IMR-90 (cell line): Measurements from ENCODE around the gene UBE2D4. TPM values are rescaled to one million over a fixed set of nuclear protein-coding genes. Genes with fewer than 3 reads are reported as not detected.

Experiments
- ATAC-seq: fragments of 200-7000 bp; cut with Tn5 transposase; 2 replicates; pipeline ENCODE4 v1.9.1; 2020; ENCODE audit warnings: low read depth, mild to moderate bottlenecking, moderate library complexity
- BruUV-seq: library from RNA; stranded (reverse); fragments of 400-500 nt; replicated peaks from 2 replicates; lab custom pipeline; 2021; lab: Mats Ljungman, UMichigan
- CTCF ChIA-PET: fragments of 300-600 bp; formaldehyde crosslinking; extraction: SDS; loops from one replicate; lab custom pipeline; 2021; ENCODE audit warnings: antibody characterized with exemption; lab: Yijun Ruan, JAX
- POLR2A ChIA-PET: fragments of 300-600 bp; sonication (Branson Sonifier 250); formaldehyde crosslinking; loops from one replicate; lab custom pipeline; 2022; ENCODE audit warnings: antibody characterized with exemption; ENCODE audit not compliant: unreplicated experiment; lab: Charles Lee
- DNase-seq: peaks from one replicate; pipeline ENCODE4 v3.0.0; 2013
- H2AFZ ChIP-seq: replicated peaks from 2 replicates; pipeline ENCODE3; 2013; ENCODE audit warnings: low read length, mild to moderate bottlenecking; ENCODE audit not compliant: poor library complexity
- H2AK5ac ChIP-seq: 2 replicates; pipeline ENCODE4 v1.6.1; 2013; ENCODE audit warnings: low read depth, low read length, inconsistent platforms
- H2AK9ac ChIP-seq: replicated peaks from 2 replicates; pipeline ENCODE3; 2013; ENCODE audit warnings: mild to moderate bottlenecking, low read depth, low read length, moderate library complexity; ENCODE audit not compliant: poor library complexity
- H2BK120ac ChIP-seq: 2 replicates; pipeline ENCODE4 v1.6.1; 2013; ENCODE audit warnings: low read depth, low read length, inconsistent platforms
- H2BK15ac ChIP-seq: 3 replicates; pipeline ENCODE4 v1.6.1; 2013; ENCODE audit warnings: low read depth, low read length, inconsistent platforms
- H2BK20ac ChIP-seq: 2 replicates; pipeline ENCODE4 v1.6.1; 2013; ENCODE audit warnings: low read depth, mild to moderate bottlenecking, inconsistent platforms, low read length, moderate library complexity
- H2BK5ac ChIP-seq: 2 replicates; pipeline ENCODE4 v1.6.1; 2013; ENCODE audit warnings: mild to moderate bottlenecking, low read depth, low read length, inconsistent platforms; ENCODE audit not compliant: poor library complexity, severe bottlenecking
- H3K14ac ChIP-seq: replicated peaks from 2 replicates; pipeline ENCODE4 v1.6.1; 2013; ENCODE audit warnings: low read depth, low read length, inconsistent platforms
- H3K18ac ChIP-seq: 2 replicates; pipeline ENCODE4 v1.6.1; 2013; ENCODE audit warnings: low read depth, low read length, control low read depth
- H3K23ac ChIP-seq: 2 replicates; pipeline ENCODE4 v1.6.1; 2013; ENCODE audit warnings: low read depth, low read length, inconsistent platforms
- H3K27ac ChIP-seq: 2 replicates; pipeline ENCODE4 v1.5.1; 2013; ENCODE audit warnings: mild to moderate bottlenecking, control low read depth, low read length; ENCODE audit not compliant: insufficient read depth
- H3K27me3 ChIP-seq: 2 replicates; pipeline ENCODE4 v1.6.1; 2013; ENCODE audit warnings: low read length; ENCODE audit not compliant: control insufficient read depth, insufficient read depth
- H3K36me3 ChIP-seq: 2 replicates; pipeline ENCODE4 v1.6.1; 2013; ENCODE audit warnings: low read length, mixed read lengths; ENCODE audit not compliant: control insufficient read depth, insufficient read depth
- H3K4ac ChIP-seq: 2 replicates; pipeline ENCODE4 v1.6.1; 2013; ENCODE audit warnings: low read depth, low read length, inconsistent platforms
- H3K4me1 ChIP-seq: 2 replicates; pipeline ENCODE4 v1.6.1; 2013; ENCODE audit warnings: low read length, mixed read lengths; ENCODE audit not compliant: control insufficient read depth, insufficient read depth
- H3K4me2 ChIP-seq: 2 replicates; pipeline ENCODE4 v1.6.1; 2013; ENCODE audit warnings: low read depth, mild to moderate bottlenecking, control low read depth, low read length, moderate library complexity
- H3K4me3 ChIP-seq: 2 replicates; pipeline ENCODE4 v1.5.1; 2013; ENCODE audit warnings: low read depth, mild to moderate bottlenecking, control low read depth, low read length, moderate library complexity; ENCODE audit not compliant: insufficient read depth
- H3K56ac ChIP-seq: 2 replicates; pipeline ENCODE4 v1.6.1; 2013; ENCODE audit warnings: low read length, inconsistent platforms; ENCODE audit not compliant: insufficient read depth; ENCODE audit errors: extremely low read depth
- H3K79me1 ChIP-seq, 2 experiments: 2 replicates each; pipeline ENCODE4 v1.6.1; 2013; ENCODE audit warnings: low read length in 2 of 2, inconsistent platforms in 1 of 2, low read depth in 1 of 2
- H3K9ac ChIP-seq: 2 replicates; pipeline ENCODE4 v1.6.1; 2013; ENCODE audit warnings: low read depth, low read length, control low read depth
- H3K9me1 ChIP-seq: 2 replicates; pipeline ENCODE4 v1.6.1; 2013; ENCODE audit warnings: low read length, inconsistent platforms; ENCODE audit not compliant: insufficient read depth
- H3K9me3 ChIP-seq: 2 replicates; pipeline ENCODE4 v1.6.1; 2013; ENCODE audit warnings: low read length; ENCODE audit not compliant: control insufficient read depth, insufficient read depth
- H4K20me1 ChIP-seq: 2 replicates; pipeline ENCODE4 v1.6.1; 2013; ENCODE audit warnings: low read length, inconsistent platforms; ENCODE audit not compliant: insufficient read depth
- H4K5ac ChIP-seq: 2 replicates; pipeline ENCODE4 v1.6.1; 2013; ENCODE audit warnings: mild to moderate bottlenecking, low read depth, low read length, control low read depth
- H4K8ac ChIP-seq, 2 experiments: 2 replicates each; pipeline ENCODE4 v1.6.1; 2013; ENCODE audit warnings: low read depth in 2 of 2, low read length in 2 of 2, control low read depth in 1 of 2, inconsistent platforms in 1 of 2
- H4K91ac ChIP-seq: 2 replicates; pipeline ENCODE4 v1.6.1; 2013; ENCODE audit warnings: low read depth, low read length, inconsistent platforms; ENCODE audit not compliant: insufficient read depth
- BHLHE40 ChIP-seq: fragments of 150-350 bp; IDR thresholded peaks from 2 replicates; pipeline ENCODE4 v1.6.1; 2016; ENCODE audit warnings: mild to moderate bottlenecking, low read depth, low read length
- MAFK ChIP-seq: IDR thresholded peaks from 2 replicates; pipeline ENCODE4 v1.6.1; 2012; ENCODE audit warnings: low read depth, low read length, improper control_type of control experiment
- MAZ ChIP-seq: IDR thresholded peaks from 2 replicates; pipeline ENCODE4 v1.6.1; 2012; ENCODE audit warnings: low read depth, mild to moderate bottlenecking, low read length, improper control_type of control experiment, moderate library complexity, borderline replicate concordance
- POLR2A ChIP-seq: IDR thresholded peaks from 2 replicates; pipeline ENCODE4 v1.6.1; 2012; ENCODE audit warnings: mild to moderate bottlenecking, low read depth, low read length
- RAD21 ChIP-seq: IDR thresholded peaks from 2 replicates; pipeline ENCODE4 v1.6.1; 2012; ENCODE audit warnings: low read length, improper control_type of control experiment
- SMC3 ChIP-seq: fragments of 150-350 bp; IDR thresholded peaks from 2 replicates; pipeline ENCODE4 v1.6.1; 2016; ENCODE audit warnings: low read depth, mild to moderate bottlenecking, antibody characterized with exemption, low read length, moderate library complexity
- WGBS, 2 experiments: methylation state at CpG; one replicate each; pipeline versions ENCODE4 v1.1.5 to v1.1.7; 2013; ENCODE audit warnings: missing lambda C conversion rate in 2 of 2; ENCODE audit not compliant: insufficient read length in 1 of 2; ENCODE audit errors: extremely low coverage in 2 of 2; 5-methylcytosine and 5-hydroxymethylcytosine counted together
- dilution Hi-C: fragments of 300-500 bp; cut with HindIII; formaldehyde crosslinking; loops from one replicate; pipeline ENCODE4 v1.14.3; 2018; ENCODE audit warnings: low sequenced_read_pairs; ENCODE audit not compliant: unreplicated experiment
- in situ Hi-C: fragments of 300-500 bp; cut with MboI; formaldehyde crosslinking; loops from 3 replicates; pipeline ENCODE4 v1.14.3; 2019; ENCODE audit warnings: low sequenced_read_pairs, inconsistent platforms, mixed read lengths
- intact Hi-C: fragments of 100-400 bp; cut with micrococcal nuclease; formaldehyde crosslinking; loops from 2 replicates; pipeline ENCODE4 v1.10.0; 2022
- polyA plus RNA-seq, 3 experiments: library from polyadenylated mRNA; depleted of rRNA; stranded (reverse); fragments of >200 nt; gene quantifications; 2 replicates each; pipeline ENCODE4 v1.2.3, GENCODE V29; 2012; ENCODE audit warnings: low replicate concordance in 1 of 3
- total RNA-seq: library from RNA; depleted of rRNA; stranded (reverse); fragments of >200 nt; gene quantifications from 2 replicates; pipeline ENCODE4 v1.2.3, GENCODE V29; 2012
- TF ChIP-seq, protein P1 (sequence below): conservative IDR thresholded peaks from 2 replicates; pipeline ENCODE4 v1.5.1; 2012; ENCODE audit warnings: mild to moderate bottlenecking, low read depth, low read length, improper control_type of control experiment
- TF ChIP-seq, protein P2 (sequence below): fragments of 150-350 bp; IDR thresholded peaks from 2 replicates; pipeline ENCODE4 v1.6.1; 2017; ENCODE audit warnings: mild to moderate bottlenecking, antibody characterized with exemption, low read length, low read depth

UBE2D4 gene
- total and polyA plus RNA-seq, 2 of the 4 experiments (the other 2 are of a cell fraction) = 9.7 to 10.5 TPM

DNA sequence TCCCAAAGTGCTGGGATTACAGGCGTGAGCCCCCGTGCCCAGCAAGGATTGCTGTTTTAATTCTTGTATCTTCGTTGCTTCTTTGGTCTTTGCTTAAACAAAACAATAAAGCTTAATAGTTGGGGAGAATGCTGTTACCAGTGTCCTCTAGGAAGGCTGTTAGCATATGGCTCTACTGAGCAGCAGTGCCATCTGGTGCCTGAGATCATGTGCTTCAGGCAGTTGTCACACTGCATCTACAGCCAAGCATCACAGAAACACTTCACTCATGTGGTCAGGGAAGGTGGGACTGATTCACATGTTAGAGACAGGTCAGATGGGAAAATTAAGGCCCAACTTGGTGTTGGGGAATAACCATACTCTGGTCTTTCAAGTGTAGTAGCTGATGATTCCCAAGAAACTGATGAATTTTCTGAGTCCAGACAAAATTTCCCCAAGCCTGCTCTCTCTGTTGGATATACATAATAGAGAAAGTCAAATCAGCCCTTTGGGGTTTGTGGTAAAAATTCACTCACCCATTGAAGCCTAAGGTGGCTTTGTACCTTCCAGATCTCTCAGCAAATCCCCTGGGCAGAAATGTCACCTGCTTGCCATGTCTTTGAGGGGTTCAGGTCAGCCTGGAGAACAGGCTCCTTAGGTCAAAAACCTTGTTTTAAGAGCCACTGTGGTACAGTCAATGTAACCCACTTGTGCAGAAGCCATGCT lies 28.4 kb downstream of the UBE2D4 start:
- TF ChIP-seq SMC3 = peak; percentile 62
- no peak for TF ChIP-seq BHLHE40
- TF ChIP-seq, protein P1, sequence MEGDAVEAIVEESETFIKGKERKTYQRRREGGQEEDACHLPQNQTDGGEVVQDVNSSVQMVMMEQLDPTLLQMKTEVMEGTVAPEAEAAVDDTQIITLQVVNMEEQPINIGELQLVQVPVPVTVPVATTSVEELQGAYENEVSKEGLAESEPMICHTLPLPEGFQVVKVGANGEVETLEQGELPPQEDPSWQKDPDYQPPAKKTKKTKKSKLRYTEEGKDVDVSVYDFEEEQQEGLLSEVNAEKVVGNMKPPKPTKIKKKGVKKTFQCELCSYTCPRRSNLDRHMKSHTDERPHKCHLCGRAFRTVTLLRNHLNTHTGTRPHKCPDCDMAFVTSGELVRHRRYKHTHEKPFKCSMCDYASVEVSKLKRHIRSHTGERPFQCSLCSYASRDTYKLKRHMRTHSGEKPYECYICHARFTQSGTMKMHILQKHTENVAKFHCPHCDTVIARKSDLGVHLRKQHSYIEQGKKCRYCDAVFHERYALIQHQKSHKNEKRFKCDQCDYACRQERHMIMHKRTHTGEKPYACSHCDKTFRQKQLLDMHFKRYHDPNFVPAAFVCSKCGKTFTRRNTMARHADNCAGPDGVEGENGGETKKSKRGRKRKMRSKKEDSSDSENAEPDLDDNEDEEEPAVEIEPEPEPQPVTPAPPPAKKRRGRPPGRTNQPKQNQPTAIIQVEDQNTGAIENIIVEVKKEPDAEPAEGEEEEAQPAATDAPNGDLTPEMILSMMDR = peak; percentile 59
- no peak for TF ChIP-seq MAFK
- TF ChIP-seq, protein P2, sequence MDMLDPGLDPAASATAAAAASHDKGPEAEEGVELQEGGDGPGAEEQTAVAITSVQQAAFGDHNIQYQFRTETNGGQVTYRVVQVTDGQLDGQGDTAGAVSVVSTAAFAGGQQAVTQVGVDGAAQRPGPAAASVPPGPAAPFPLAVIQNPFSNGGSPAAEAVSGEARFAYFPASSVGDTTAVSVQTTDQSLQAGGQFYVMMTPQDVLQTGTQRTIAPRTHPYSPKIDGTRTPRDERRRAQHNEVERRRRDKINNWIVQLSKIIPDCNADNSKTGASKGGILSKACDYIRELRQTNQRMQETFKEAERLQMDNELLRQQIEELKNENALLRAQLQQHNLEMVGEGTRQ = peak; percentile 16; the same call in 1 of the 2 replicates
- TF ChIP-seq MAZ = no peak
- peak; percentile 80 for TF ChIP-seq RAD21
- no peak for TF ChIP-seq POLR2A
- ATAC-seq = peak; percentile 94
- no TSS peak for BruUV-seq

More for the DNA sequence above, 28.4 kb downstream of the UBE2D4 start:
- Histone ChIP-seq H3K18ac (no peak overlapping the region), H3K4me2 (no peak overlapping the region), H3K9ac (no peak overlapping the region), H3K27ac (no peak overlapping the region), H3K56ac (no peak overlapping the region), H2BK120ac (no peak overlapping the region), H3K23ac (no peak overlapping the region), H4K20me1 (no peaks in the 10 kb centered on the region), H3K36me3 (peaks cover 13% of the 10 kb centered on the region), H3K4me1 (no peaks in the 10 kb centered on the region), H2AK9ac (no peak overlapping the region), H2BK20ac (no peak overlapping the region), H3K27me3 (no peaks in the 10 kb centered on the region), H3K9me3 (no peaks in the 10 kb centered on the region), H2AK5ac (no peak overlapping the region), H3K9me1 (no peaks in the 10 kb centered on the region), H3K4ac (no peak overlapping the region), H3K4me3 (no peak overlapping the region), H2BK15ac (no peak overlapping the region), H3K14ac (no peak overlapping the region), H2AFZ (peak overlapping the region; percentile 35), H4K91ac (no peak overlapping the region), H4K5ac (no peak overlapping the region), H3K79me1 (no peaks in the 10 kb centered on the region), H2BK5ac (no peak overlapping the region), H4K8ac (no peak overlapping the region)
- ChIA-PET POLR2A (no interaction called here), CTCF (interaction anchor here (0.5 to 1.1 kb wide), 3 partner anchors 11 to 249 kb away, joined by 3 to 4 read pairs (median 3); no protein-coding TSS in a partner anchor)
- intact Hi-C loops (loop anchor here (5.0 kb wide), 1 partner anchor 82 kb away; no protein-coding TSS in a partner anchor), dilution Hi-C loops (no loop called here), in situ Hi-C loops (no loop called here)
- WGBS, 2 experiments = no CpG with 5 or more reads among the region's 3 CpGs
- peak; percentile 75 for DNase-seq
